DND-41 (cell line): ENCODE measurements around the gene THSD7B.

Experiments used
- ATAC-seq: fragments of 200-7000 bp; cut with Tn5 transposase; 3 replicates; pipeline ENCODE4 v1.9.1; 2021; ENCODE audit warnings: low read depth; ENCODE audit not compliant: insufficient read depth
- DNase-seq: peaks from one replicate; pipeline ENCODE4 v3.0.0-alpha.2; 2020
- H2AFZ ChIP-seq: 2 replicates; pipeline ENCODE4 v1.6.0; 2012; ENCODE audit warnings: low read depth, low read length
- H3K27ac ChIP-seq: 2 replicates; pipeline ENCODE4 v1.5.1; 2012; ENCODE audit warnings: low read length, inconsistent platforms
- H3K27me3 ChIP-seq: fragments of 200-600 bp; sonication (generic); 2 replicates; pipeline ENCODE4 v1.6.0; 2012; ENCODE audit warnings: low read length, mild to moderate bottlenecking, inconsistent platforms; ENCODE audit not compliant: insufficient read depth, poor library complexity
- H3K36me3 ChIP-seq: 2 replicates; pipeline ENCODE4 v1.5.1; 2012; ENCODE audit warnings: low read length, inconsistent platforms; ENCODE audit not compliant: insufficient read depth
- H3K4me1 ChIP-seq: 2 replicates; pipeline ENCODE4 v1.5.1; 2012; ENCODE audit warnings: mild to moderate bottlenecking, low read length; ENCODE audit not compliant: insufficient read depth
- H3K4me2 ChIP-seq: 2 replicates; pipeline ENCODE4 v1.6.0; 2012; ENCODE audit warnings: mild to moderate bottlenecking, moderate library complexity, low read length, inconsistent platforms; ENCODE audit not compliant: insufficient read depth
- H3K4me3 ChIP-seq, 2 experiments: fragments of 200-600 bp in 1 of 2; shearing (Covaris generic) in 1 of 2; 2 replicates each; pipeline ENCODE4 v1.5.1; 2012 to 2016; ENCODE audit warnings: inconsistent platforms in 2 of 2, low read length in 2 of 2, mild to moderate bottlenecking in 2 of 2, low read depth in 1 of 2, moderate library complexity in 1 of 2
- H3K79me2 ChIP-seq: 2 replicates; pipeline ENCODE4 v1.6.0; 2012; ENCODE audit warnings: low read length, inconsistent platforms; ENCODE audit not compliant: insufficient read depth
- H3K9ac ChIP-seq: 2 replicates; pipeline ENCODE4 v1.6.0; 2012; ENCODE audit warnings: low read depth, mild to moderate bottlenecking, inconsistent platforms, low read length, moderate library complexity
- H3K9me3 ChIP-seq: 2 replicates; pipeline ENCODE4 v1.5.1; 2012; ENCODE audit warnings: low read length, moderate library complexity, mild to moderate bottlenecking, inconsistent platforms; ENCODE audit not compliant: insufficient read depth, severe bottlenecking
- H4K20me1 ChIP-seq: 2 replicates; pipeline ENCODE4 v1.6.0; 2012; ENCODE audit warnings: low read length; ENCODE audit not compliant: insufficient read depth
- CTCF ChIP-seq: IDR thresholded peaks from 2 replicates; pipeline ENCODE4 v1.5.1; 2012; ENCODE audit warnings: borderline replicate concordance, low read length, moderate library complexity, mild to moderate bottlenecking; ENCODE audit not compliant: poor library complexity, severe bottlenecking; ENCODE audit errors: extremely low read depth
- EZH2 ChIP-seq: IDR thresholded peaks from 3 replicates; pipeline ENCODE4 v1.6.1; 2012; ENCODE audit warnings: borderline replicate concordance, low read depth, mild to moderate bottlenecking, moderate library complexity, low read length, inconsistent platforms; ENCODE audit not compliant: severe bottlenecking

THSD7B gene

GRCh38 chr2:137005210-137005609 lies 239.9 kb downstream of the THSD7B start:
- no peaks in the 10 kb centered on the region for H3K79me2 ChIP-seq
- no peaks in the 10 kb centered on the region for H3K9me3 ChIP-seq
- peaks cover 15% of the 10 kb centered on the region for H3K27me3 ChIP-seq
- H2AFZ ChIP-seq = no peak overlapping the region
- DNase-seq (no peak), ATAC-seq (no peak)
- H3K4me3 ChIP-seq = no peak overlapping the region
- no peak overlapping the region for H3K4me2 ChIP-seq
- TF ChIP-seq EZH2 (no peak), CTCF (no peak)
- H3K27ac ChIP-seq = no peak overlapping the region
- H3K36me3 ChIP-seq = no peaks in the 10 kb centered on the region
- no peaks in the 10 kb centered on the region for H3K4me1 ChIP-seq
- H3K9ac ChIP-seq = no peak overlapping the region
- no peaks in the 10 kb centered on the region for H4K20me1 ChIP-seq

GRCh38 chr2:137007938-137008337 lies 242.6 kb downstream of the THSD7B start:
- H3K79me2 ChIP-seq = no peaks in the 10 kb centered on the region
- no peaks in the 10 kb centered on the region for H3K4me1 ChIP-seq
- H3K9ac ChIP-seq = no peak overlapping the region
- no peak for ATAC-seq
- no peak overlapping the region for H3K27ac ChIP-seq
- TF ChIP-seq EZH2 (no peak), CTCF (no peak)
- H4K20me1 ChIP-seq = no peaks in the 10 kb centered on the region
- no peaks in the 10 kb centered on the region for H3K9me3 ChIP-seq
- no peaks in the 10 kb centered on the region for H3K36me3 ChIP-seq
- no peak for DNase-seq
- H2AFZ ChIP-seq = no peak overlapping the region
- no peak overlapping the region for H3K4me3 ChIP-seq
- no peak overlapping the region for H3K4me2 ChIP-seq
- H3K27me3 ChIP-seq = peaks cover 4% of the 10 kb centered on the region

GRCh38 chr2:137009953-137010352 lies 244.6 kb downstream of the THSD7B start:
- TF ChIP-seq EZH2 = no peak
- no peak for TF ChIP-seq CTCF
- ATAC-seq = no peak
- Histone ChIP-seq H3K79me2 (no peaks in the 10 kb centered on the region), H3K4me2 (no peak overlapping the region), H3K4me1 (no peaks in the 10 kb centered on the region), H3K4me3 (no peak overlapping the region), H4K20me1 (no peaks in the 10 kb centered on the region), H2AFZ (no peak overlapping the region), H3K27me3 (peaks cover 4% of the 10 kb centered on the region), H3K9me3 (no peaks in the 10 kb centered on the region), H3K36me3 (no peaks in the 10 kb centered on the region), H3K27ac (no peak overlapping the region), H3K9ac (no peak overlapping the region)
- no peak for DNase-seq
